Measurements from ENCODE around the gene PDHX. TPM values are rescaled to one million over a fixed set of nuclear protein-coding genes. Genes with fewer than 3 reads are reported as not detected.
"Not testable (repeated sequence)": the region's sequence is repeated elsewhere in the genome, so short reads cannot be mapped to it uniquely, and the experiment has no call there.

Gene PDHX
- total and polyA plus RNA-seq, 11 donors = 74.0 to 204 (median 127) TPM

DNA sequence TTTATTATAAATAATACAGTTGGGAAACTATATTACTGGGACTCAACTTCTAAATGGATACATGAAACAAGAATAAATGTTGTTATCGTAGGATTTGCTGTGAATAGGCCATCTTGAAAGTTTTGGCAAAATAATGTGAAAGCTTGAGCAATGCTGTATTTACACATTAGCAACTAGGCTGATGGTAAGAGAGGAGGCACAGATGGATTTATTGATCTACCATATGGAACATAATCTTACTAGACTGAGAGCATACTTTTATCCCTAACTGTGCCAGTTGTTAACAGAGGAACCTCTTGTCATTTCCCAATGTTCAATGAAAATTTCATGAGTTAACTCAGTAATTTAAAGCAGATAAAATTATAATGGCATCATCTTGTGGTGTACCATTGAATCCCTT, 23.0 kb upstream of the PDHX start:
- intact Hi-C loops (cut with DNase I) = loop anchor here in 3 of 10 donors (2.0 to 10.0 kb wide), 3 partner anchors 313 to 381 kb away; partner anchors contain the start of gene ELF5 (in 3 of the 3)
- Histone ChIP-seq H3K4me1 (no peaks in the 10 kb centered on the region), H3K4me3 (no peak overlapping the region), H3K36me3 (peaks cover 0 to 9% (median 2%) of the 10 kb centered on the region in 9 donors), H3K27ac (no peak overlapping the region), H3K27me3 (no peaks in the 10 kb centered on the region), H3K9me3 (peaks cover 0 to 11% (median 0%) of the 10 kb centered on the region in 12 donors)
- no peak for TF ChIP-seq POLR2A (IDR thresholded peaks at IDR 0.05)
- TF ChIP-seq, protein P1, sequence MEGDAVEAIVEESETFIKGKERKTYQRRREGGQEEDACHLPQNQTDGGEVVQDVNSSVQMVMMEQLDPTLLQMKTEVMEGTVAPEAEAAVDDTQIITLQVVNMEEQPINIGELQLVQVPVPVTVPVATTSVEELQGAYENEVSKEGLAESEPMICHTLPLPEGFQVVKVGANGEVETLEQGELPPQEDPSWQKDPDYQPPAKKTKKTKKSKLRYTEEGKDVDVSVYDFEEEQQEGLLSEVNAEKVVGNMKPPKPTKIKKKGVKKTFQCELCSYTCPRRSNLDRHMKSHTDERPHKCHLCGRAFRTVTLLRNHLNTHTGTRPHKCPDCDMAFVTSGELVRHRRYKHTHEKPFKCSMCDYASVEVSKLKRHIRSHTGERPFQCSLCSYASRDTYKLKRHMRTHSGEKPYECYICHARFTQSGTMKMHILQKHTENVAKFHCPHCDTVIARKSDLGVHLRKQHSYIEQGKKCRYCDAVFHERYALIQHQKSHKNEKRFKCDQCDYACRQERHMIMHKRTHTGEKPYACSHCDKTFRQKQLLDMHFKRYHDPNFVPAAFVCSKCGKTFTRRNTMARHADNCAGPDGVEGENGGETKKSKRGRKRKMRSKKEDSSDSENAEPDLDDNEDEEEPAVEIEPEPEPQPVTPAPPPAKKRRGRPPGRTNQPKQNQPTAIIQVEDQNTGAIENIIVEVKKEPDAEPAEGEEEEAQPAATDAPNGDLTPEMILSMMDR (IDR thresholded peaks at IDR 0.05) = no peak
- DNase-seq = no peak
- no peak for ATAC-seq
- WGBS, 4 donors = 96 to 100% (median 98%) methylated on average over 1 of the region's 1 CpG

DNA sequence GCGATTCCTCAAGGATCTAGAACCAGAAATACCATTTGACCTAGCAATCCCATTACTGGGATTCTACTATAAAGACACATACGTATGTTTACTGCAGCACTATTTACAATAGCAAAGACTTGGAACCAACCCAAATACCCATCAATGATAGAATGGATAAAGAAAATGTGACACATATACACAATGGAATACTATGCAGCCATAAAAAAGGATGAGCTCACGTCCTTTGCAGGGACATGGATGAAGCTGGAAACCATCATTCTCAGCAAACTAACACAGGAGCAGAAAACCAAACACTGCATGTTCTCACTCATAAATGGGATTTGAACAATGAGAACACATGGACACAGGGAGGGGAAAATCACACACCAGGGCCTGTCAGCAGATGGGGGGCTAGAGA, 20.2 kb upstream of the PDHX start:
- ATAC-seq, H3K27me3 ChIP-seq, H3K36me3 ChIP-seq, DNase-seq, H3K4me1 ChIP-seq, H3K4me3 ChIP-seq, H3K27ac ChIP-seq: not testable (repeated sequence)
- intact Hi-C loops (cut with DNase I) = loop anchor here in 2 of 10 donors (5.0 to 10.0 kb wide), 2 partner anchors 381 to 384 kb away; partner anchors contain the start of gene ELF5 (in 2 of the 2)
- peaks cover 0 to 38% (median 20%) of the 10 kb centered on the region in 12 donors for H3K9me3 ChIP-seq
- WGBS, 4 donors = 91 to 99% (median 96%) methylated on average over 3 of the region's 3 CpGs

DNA sequence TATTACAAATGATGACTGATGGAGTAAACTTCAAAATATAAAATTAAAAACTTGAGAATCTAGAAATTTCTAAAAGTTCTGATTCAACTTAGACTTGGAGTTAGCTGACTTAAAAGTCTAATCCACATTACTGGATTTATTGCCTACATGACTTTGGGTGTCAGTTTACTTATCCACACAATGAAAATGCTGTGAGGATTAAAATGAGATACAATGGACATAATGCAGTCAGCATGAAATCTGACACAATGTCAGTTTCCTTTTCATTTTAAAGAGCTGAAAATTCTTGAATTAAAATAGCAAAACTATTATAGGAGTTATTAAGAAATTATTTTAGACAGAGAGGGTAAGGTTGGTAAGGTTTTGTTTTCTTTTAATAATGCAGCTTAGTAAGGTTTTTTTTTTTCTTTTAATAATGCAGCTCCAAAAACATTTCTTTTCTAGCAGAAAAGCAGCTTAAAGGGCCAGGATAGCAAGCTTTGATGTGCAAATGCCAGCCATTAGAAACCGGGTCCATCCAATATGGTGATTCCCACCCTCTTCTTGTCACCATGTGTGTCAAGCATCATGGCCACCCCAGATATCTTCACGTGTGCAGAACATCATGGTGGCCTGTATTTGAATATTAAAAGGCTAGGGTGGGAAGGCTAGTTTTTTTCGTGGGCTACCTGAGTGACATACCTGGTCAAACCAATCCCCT, 19.1 kb upstream of the PDHX start:
- TF ChIP-seq, protein P1 (IDR thresholded peaks at IDR 0.05) = no peak
- TF ChIP-seq POLR2A (IDR thresholded peaks at IDR 0.05) = no peak
- H3K36me3 ChIP-seq = no peaks in the 10 kb centered on the region
- peaks cover 0 to 44% (median 20%) of the 10 kb centered on the region in 12 donors for H3K9me3 ChIP-seq
- intact Hi-C loops (cut with DNase I) = loop anchor here in 2 of 10 donors (5.0 to 10.0 kb wide), 2 partner anchors 383 to 385 kb away; partner anchors contain the start of gene ELF5 (in 2 of the 2)
- H3K4me1 ChIP-seq = no peaks in the 10 kb centered on the region
- no peak overlapping the region for H3K27ac ChIP-seq
- ATAC-seq = no peak
- no peak overlapping the region for H3K4me3 ChIP-seq
- 91 to 97% (median 93%) methylated on average over 3 of the region's 3 CpGs for WGBS, 4 donors
- no peaks in the 10 kb centered on the region for H3K27me3 ChIP-seq
- no peak for DNase-seq

DNA sequence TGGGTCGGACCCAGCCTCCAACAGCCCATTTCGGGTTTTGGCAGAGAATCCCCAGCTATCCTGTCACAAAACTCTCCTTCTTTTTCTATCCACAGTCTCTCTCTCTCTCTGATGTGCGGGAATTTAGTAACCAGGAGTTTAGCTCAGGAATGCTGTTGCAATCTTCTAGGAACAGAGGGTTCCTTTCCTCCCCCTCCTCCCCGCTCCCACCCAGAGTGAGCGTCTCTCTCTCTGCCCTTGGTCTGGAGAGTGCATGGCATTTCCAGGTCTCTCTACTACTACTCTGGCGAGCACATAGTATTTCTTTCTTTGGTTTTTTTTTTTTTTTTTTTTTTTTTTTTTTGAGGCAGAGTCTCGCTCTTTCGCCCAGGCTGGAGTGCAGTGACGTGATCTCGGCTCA, 17.9 kb upstream of the PDHX start:
- Histone ChIP-seq H3K27me3 (no peaks in the 10 kb centered on the region), H3K9me3 (peaks cover 0 to 44% (median 20%) of the 10 kb centered on the region in 12 donors), H3K4me3 (no peak overlapping the region), H3K36me3 (no peaks in the 10 kb centered on the region), H3K27ac (no peak overlapping the region), H3K4me1 (no peaks in the 10 kb centered on the region)
- 89 to 99% (median 95%) methylated on average over 10 of the region's 10 CpGs for WGBS, 4 donors
- TF ChIP-seq, protein P1 (IDR thresholded peaks at IDR 0.05) = no peak
- no peak for TF ChIP-seq POLR2A (IDR thresholded peaks at IDR 0.05)
- intact Hi-C loops (cut with DNase I) = loop anchor here in 2 of 10 donors (5.0 to 10.0 kb wide), 2 partner anchors 384 to 386 kb away; partner anchors contain the start of gene ELF5 (in 2 of the 2)
- ATAC-seq (no peak), DNase-seq (no peak)

Measured in heart left ventricle (tissue), 16 donors.